Skin of body (tissue), 2 donors: Measurements from ENCODE around the gene ACSBG1. TPM values are rescaled to one million over a fixed set of nuclear protein-coding genes. Genes with fewer than 3 reads are reported as not detected.

Experiments used
- DNase-seq: peaks from one replicate; lab custom pipeline; 2025; lab: John Stamatoyannopoulos, UW
- total RNA-seq: library from RNA; depleted of rRNA; stranded (reverse); fragments of >200 nt; gene quantifications from one replicate; pipeline ENCODE4 v1.2.3, GENCODE V29; 2014

ACSBG1 gene
- total RNA-seq, 1 donor from 2014 or later = 23.6 TPM

GRCh38 chr15:78223396-78224022, 10.9 kb downstream of the ACSBG1 start:
- DNase-seq = no peak

DNA sequence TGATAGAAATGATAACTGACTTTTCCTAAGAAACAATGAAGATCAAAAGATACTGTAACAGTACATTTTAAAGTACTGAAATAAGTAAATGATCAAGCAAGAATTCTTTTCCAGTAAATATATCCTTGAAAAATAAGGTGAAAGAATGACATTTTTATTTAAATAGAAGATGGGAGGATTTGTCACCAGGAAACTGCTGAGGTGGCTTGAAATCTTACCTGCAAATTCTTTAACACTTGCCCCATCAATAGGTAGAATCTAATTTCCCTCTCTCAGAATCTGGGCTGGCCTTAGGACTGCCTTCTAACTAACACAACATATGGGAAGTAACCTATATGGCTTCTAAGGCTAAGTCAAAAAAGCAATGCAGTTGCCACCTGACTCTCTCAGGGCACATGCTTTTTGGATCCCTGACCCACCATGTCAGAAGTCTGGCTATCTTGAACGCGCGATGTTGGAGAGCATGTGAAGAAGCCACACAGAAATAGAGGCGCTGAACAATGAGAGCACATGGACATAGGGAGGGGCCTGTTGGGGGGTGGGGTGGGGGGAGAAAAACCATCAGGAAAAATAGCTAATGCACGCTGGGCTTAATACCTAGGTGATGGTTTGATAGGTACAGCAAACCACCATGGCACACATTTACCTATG, 11.5 kb downstream of the ACSBG1 start:
- DNase-seq = no peak

- no peak for DNase-seq
These were observed 13.7 kb downstream of the ACSBG1 start for GRCh38 chr15:78220713-78221112.

GRCh38 chr15:78216276-78217104, 17.9 kb downstream of the ACSBG1 start:
- DNase-seq = no peak

- DNase-seq = no peak
These were observed 20.4 kb downstream of the ACSBG1 start for GRCh38 chr15:78213956-78214355.

DNA sequence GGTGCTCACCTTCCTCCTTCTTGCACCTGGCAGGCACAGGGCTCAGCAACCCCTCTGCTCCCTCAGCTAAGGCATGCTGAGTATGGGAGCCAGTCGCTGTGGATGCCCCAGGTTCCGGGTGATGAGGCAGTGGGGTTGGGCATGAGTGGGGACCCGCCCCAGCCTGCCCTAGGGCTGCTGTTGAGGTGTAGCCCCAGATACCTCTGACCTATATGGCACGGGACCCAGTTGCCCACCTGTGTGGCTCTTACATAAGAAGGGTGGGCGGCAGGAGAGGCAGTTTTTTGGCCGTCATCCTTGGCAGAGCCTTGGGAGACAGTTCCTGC, 21.0 kb downstream of the ACSBG1 start:
- DNase-seq = no peak

DNA sequence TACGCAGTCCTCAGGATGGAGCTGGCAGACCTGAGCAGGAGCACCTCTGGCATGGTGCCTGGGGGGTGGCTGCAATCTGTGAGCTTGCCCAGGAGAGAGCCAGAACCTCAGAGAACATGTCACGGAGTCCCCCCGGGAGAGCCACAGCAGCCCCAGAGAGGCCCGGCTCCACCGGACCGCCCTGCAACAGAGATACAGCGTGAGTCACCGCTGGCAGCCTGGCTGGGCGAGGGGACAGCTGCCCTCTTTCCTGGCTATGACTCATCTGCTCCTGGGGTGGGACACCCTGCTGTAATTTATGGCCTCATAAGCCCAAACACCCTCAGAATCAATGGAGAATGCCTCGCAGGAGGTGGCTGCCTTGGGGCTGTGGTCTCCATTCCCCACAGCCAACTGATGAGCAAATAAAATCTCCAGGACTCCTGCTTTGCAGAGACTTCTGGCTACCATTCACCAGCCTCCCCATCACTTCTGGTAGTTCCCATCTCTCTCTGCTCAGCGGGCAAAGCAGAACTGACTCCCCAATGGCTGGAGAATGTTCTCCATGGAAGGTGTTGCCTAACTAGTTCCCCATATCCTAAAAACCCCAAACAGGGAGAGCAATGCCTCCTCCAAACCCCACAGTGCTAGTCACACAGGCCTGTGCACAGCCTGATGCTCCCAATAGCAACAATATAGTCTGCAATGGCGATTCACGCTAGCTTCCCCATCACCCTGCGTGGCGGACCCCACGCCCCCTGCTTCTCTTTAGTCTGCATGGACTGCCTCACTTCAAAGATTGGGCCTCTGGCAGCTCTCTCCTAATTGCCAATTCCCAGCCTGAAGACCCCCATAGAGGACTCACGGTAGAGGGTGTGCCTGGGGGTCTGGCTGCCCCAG, 21.6 kb downstream of the ACSBG1 start:
- no peak for DNase-seq

DNA sequence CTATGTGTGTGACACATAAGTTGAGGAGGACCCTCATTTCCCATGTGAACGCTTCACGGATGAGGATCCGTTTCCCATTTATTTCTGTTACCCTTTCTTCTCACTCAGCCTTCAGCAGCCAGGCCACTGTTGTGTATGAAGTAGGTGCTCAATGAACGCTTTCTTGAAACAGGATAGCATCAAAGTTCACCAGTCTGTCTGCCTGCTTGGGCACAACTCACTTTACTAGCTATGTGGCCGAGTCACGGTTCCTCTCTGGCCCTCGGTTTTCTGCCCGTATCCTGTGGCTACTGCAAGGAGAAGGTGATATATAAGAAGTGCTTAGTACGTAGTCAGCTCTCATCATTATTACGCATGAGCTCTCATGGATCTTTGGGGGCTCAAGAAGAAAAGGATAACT, 22.4 kb downstream of the ACSBG1 start:
- DNase-seq = no peak

DNA sequence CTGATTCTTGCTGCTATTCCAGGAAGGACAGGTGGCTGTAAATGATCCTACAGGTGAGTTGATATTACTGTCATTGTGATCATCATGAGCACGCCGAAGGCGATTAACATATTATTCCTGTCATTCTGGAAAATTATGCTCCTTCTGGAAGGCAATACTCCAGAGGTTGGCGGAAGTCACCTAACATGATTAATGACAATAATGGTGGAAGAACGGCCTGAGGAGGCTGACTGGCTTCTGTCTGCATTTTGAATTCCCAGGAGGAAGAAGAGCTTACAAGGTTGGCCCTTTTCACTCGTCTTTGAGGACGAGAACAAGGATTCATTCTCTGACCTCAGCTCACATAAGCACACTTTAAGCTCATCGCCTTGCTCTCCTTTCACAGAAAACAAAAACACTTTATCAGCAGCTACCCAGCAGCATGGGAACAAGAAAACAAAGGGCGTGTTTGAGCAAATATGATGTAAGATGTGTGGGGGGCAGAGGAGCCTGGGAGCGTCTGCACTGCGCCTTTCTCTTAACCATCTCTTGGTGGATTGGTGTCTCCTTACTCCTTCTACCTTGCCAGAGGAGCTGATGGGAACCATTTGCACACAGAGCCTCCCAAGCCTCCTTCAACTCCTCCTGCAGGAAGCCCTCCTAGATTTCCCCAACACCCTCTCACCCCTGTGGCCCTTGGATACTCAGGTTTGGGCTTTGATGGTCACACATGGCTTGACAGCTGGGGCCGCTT, 23.0 kb downstream of the ACSBG1 start:
- DNase-seq = no peak

GRCh38 chr15:78210349-78210717, 24.0 kb downstream of the ACSBG1 start:
- no peak for DNase-seq

DNA sequence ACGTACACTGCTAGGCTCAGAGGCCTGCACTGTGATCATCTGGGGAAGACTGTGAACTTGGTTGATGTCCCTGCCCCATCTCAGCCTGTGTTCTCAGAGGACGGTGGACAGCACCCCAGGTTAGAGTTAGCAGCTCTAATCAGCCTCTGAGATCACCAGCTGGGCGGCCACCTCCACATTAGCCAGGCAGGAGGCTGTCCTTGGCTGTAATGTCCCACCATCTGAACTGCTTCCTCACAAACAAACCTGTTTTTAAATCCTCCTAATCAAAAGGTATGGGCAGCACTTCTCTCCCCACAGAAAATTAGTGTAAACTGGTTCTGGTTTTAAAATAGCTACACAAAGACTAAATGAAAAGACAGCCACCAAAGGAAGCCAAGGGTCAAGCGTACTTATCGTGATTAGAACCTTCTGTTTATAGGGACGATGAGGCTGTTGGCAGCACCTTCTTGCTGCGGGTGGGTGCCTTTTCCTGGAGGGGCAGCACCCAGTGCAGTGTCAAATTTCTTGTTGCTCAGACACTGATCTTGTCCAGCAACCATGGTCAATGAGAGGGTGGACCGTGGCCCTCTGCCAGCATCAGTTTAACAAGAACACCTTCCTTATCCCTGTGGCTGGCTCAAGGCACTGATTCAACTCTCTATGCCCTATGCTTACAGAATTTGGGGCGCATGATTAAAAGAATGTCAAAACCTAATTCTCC, 24.6 kb downstream of the ACSBG1 start:
- no peak for DNase-seq

DNA sequence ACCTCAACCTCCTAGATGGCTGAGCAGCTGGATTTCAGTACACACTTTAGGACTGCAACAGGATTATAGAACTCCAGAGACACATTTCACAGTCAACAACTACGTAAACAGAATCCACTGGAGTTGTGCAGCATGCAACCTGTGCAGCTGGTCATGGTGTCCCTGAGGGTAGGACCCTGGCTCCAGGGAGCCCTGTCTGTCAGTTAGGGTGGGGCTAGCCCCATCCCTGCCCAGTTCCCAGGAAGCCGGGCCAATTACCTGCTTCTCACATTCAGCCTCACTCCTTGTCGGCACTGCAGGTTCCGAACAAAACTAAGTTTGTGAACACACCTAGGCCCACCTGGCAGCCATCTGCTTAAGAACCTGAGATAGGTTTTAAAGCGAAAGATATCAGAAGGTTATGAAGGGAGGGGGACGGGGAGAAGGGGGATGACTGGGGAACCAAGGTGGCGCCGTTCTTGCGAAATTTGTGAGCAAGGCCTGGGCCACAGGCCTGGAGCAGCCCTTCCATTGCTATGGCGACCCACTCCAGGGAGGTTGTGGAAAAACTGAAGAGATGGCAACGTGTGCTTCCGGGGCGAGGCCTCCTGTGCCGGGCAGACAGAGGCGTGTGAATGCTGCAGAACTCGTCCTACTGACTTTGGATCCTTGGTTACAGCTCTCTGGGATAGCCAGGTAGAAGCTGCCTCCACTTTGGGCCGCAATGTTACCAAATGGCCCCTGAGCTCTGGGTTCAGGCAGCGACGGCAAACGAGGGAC, 25.3 kb downstream of the ACSBG1 start:
- no peak for DNase-seq

GRCh38 chr15:78208341-78208844, 26.0 kb downstream of the ACSBG1 start:
- no peak for DNase-seq

GRCh38 chr15:78207641-78208340, 26.6 kb downstream of the ACSBG1 start:
- no peak for DNase-seq

- DNase-seq = no peak
These were observed 27.3 kb downstream of the ACSBG1 start for GRCh38 chr15:78207110-78207458.

DNA sequence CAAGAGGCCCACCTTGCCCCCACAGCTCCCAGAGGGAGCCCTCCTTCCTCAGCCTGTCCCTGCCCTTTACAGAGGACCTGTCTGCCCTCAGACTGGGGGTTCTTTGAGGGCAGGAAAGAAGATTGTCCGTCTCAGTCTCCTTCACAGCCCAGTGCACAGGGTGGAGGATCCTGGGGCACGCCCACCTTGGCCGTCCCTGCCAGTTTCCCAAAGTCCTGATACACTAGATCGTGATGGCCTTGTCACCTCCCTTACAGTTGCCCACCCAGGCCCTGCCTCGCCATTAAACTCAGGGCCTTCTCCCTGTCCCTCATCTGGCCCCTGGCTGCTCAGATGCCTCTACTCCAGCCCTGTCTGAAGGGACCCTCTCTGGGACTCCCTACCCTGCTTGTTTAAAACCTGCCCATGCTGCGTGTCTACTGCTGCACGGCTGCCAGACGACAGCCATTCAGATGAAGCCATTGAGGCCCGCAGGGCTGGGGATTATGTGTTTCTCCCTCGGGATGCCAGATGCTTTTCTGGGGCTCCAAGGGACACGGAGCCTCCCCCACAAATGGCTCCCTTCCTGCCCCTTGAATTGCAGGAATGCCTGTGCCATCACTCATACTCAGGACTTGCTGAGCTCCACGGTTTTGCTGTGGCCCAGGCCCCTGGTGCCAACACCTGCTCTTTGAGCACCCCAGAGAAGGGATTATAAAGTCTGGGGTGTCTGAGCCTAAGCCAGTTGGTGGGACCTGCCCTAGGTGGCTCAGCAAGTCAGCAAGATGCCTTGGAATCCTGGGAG, 27.8 kb downstream of the ACSBG1 start:
- no peak for DNase-seq

DNA sequence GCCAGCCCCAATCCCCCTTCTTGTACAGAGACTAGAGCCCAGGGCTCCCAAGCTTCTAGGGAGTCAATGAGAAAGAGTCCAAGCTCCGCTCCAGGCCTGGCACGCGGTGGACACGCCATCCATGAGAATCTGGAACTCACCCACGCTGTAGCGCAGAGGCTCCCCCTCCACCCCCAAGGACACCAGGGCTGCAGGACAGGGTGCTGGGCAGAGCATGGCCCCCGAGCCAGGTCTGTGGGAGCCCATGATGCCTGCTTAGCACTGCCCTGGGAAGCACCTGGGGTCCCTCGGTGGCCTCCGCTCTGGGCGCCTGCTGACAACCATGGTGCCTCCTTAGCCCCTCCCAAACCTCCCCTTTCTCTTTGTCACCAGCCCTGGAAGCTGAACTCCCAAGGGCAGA, 28.5 kb downstream of the ACSBG1 start:
- DNase-seq = no peak

GRCh38 chr15:78205337-78205736, 29.0 kb downstream of the ACSBG1 start:
- DNase-seq = no peak
